ENCODE results near the gene SNAP91. TPM values are rescaled to one million over a fixed set of nuclear protein-coding genes. Genes with fewer than 3 reads are reported as not detected.
"Not testable (repeated sequence)": the region's sequence is repeated elsewhere in the genome, so short reads cannot be mapped to it uniquely, and the experiment has no call there.

The SNAP91 gene, protein sequence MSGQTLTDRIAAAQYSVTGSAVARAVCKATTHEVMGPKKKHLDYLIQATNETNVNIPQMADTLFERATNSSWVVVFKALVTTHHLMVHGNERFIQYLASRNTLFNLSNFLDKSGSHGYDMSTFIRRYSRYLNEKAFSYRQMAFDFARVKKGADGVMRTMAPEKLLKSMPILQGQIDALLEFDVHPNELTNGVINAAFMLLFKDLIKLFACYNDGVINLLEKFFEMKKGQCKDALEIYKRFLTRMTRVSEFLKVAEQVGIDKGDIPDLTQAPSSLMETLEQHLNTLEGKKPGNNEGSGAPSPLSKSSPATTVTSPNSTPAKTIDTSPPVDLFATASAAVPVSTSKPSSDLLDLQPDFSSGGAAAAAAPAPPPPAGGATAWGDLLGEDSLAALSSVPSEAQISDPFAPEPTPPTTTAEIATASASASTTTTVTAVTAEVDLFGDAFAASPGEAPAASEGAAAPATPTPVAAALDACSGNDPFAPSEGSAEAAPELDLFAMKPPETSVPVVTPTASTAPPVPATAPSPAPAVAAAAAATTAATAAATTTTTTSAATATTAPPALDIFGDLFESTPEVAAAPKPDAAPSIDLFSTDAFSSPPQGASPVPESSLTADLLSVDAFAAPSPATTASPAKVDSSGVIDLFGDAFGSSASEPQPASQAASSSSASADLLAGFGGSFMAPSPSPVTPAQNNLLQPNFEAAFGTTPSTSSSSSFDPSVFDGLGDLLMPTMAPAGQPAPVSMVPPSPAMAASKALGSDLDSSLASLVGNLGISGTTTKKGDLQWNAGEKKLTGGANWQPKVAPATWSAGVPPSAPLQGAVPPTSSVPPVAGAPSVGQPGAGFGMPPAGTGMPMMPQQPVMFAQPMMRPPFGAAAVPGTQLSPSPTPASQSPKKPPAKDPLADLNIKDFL
- total RNA-seq = not detected in 2 replicates

DNA sequence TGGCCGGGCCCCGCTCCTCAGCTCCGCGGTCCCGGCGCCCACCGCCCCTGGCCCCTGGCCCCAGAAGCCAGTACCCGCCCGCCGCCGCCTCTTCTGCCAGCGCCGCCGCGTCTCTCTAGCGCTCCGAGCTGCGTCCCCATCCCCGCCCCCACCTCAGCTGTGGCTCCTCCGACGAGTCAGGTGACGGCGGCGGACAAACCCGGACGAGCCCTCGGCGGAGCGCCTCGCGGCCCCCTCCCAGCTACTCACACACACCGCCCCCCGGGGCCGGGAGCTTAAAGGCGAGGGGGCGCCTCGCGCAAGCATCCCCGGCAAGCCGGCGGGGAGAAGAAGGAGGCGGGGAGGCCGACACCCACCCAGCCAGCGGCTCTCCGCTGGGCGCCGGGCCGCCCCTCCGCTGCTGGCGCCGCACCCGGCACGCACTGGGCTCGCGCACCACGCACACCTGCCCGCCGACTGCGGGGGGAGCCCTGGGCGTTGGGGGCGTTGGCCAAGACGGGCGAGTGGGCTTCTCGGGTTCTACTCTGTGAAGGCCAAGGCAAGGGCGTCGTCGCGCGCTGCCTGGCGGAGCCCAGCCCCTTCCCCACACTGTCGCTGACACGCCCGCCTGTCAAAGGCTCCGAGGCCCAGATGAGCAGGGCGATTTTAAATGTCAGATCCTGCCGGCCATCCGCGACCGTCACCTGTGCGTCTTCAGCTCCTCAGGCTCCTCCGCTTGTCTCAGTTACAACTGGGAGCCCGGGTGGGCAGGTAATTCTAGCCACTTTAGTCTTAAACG, at the start of gene SNAP91:
Gene SNAP91 (minus strand): TSS at position 132 of the 778 bp plus-strand sequence. CDS start 1,174 bp downstream, outside the sequence.
- no peak within 1 kb of the TSS for H3K4me3 Mint-ChIP-seq
- intact Hi-C loops (cut with micrococcal nuclease) = loop anchor here (10.0 kb wide), 1 partner anchor 1056 kb away; the partner anchor contains the start of gene TBX18
- no peak for DNase-seq (ENCODE audit: low spot score)
- no peak within 1 kb of the TSS for H3K27ac Mint-ChIP-seq
- H3K27me3 Mint-ChIP-seq (ENCODE audit: insufficient read depth) = peaks cover 36% of the 10 kb centered on the region
- peaks cover 7% of the 10 kb centered on the region for H3K9me3 Mint-ChIP-seq
- H3K4me1 Mint-ChIP-seq (ENCODE audit: low read depth) = no peaks in the 10 kb centered on the region
- H3K36me3 Mint-ChIP-seq (ENCODE audit: low read depth) = no peaks in the 10 kb centered on the region

- H3K9me3 Mint-ChIP-seq = peaks cover 9% of the 10 kb centered on the region
- H3K27me3 Mint-ChIP-seq (ENCODE audit: insufficient read depth) = no peaks in the 10 kb centered on the region
- H3K27ac Mint-ChIP-seq = no peak overlapping the region
- no peaks in the 10 kb centered on the region for H3K4me1 Mint-ChIP-seq (ENCODE audit: low read depth)
- no peak for DNase-seq (ENCODE audit: low spot score)
- intact Hi-C loops (cut with micrococcal nuclease) = no loop called here
- H3K4me3 Mint-ChIP-seq = no peak overlapping the region
- no peaks in the 10 kb centered on the region for H3K36me3 Mint-ChIP-seq (ENCODE audit: low read depth)
These were observed 49.6 kb upstream of the SNAP91 start for GRCh38 chr6:83758533-83758932.

GRCh38 chr6:83757021-83757420, 48.1 kb upstream of the SNAP91 start:
- H3K4me3 Mint-ChIP-seq = no peak overlapping the region
- H3K27me3 Mint-ChIP-seq (ENCODE audit: insufficient read depth) = no peaks in the 10 kb centered on the region
- no peak for DNase-seq (ENCODE audit: low spot score)
- H3K4me1 Mint-ChIP-seq (ENCODE audit: low read depth) = no peaks in the 10 kb centered on the region
- no peaks in the 10 kb centered on the region for H3K36me3 Mint-ChIP-seq (ENCODE audit: low read depth)
- no peak overlapping the region for H3K27ac Mint-ChIP-seq
- intact Hi-C loops (cut with micrococcal nuclease) = no loop called here
- peaks cover 9% of the 10 kb centered on the region for H3K9me3 Mint-ChIP-seq

GRCh38 chr6:83756565-83756964, 47.7 kb upstream of the SNAP91 start:
- no peak for DNase-seq (ENCODE audit: low spot score)
- Mint-ChIP-seq H3K36me3 (ENCODE audit: low read depth) (no peaks in the 10 kb centered on the region), H3K27me3 (ENCODE audit: insufficient read depth) (no peaks in the 10 kb centered on the region), H3K4me1 (ENCODE audit: low read depth) (no peaks in the 10 kb centered on the region), H3K27ac (no peak overlapping the region), H3K9me3 (peaks cover 9% of the 10 kb centered on the region), H3K4me3 (no peak overlapping the region)
- intact Hi-C loops (cut with micrococcal nuclease) = no loop called here

DNA sequence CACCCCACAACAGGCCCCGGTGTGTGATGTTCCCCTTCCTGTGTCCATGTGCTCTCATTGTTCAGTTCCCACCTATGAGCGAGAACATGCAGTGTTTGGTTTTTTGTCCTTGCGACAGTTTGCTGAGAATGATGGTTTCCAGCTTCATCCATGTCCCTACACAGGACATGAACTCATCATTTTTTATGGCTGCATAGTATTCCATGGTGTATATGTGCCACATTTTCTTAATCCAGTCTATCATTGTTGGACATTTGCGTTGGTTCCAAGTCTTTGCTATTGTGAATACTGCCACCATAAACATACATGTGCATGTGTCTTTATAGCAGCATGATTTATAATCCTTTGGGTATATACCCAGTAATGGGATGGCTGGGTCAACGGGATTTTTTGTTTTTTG, 43.5 kb upstream of the SNAP91 start:
- H3K9me3 Mint-ChIP-seq; H3K27ac Mint-ChIP-seq; H3K36me3 Mint-ChIP-seq (ENCODE audit: low read depth); H3K4me3 Mint-ChIP-seq; DNase-seq (ENCODE audit: low spot score); H3K4me1 Mint-ChIP-seq (ENCODE audit: low read depth); H3K27me3 Mint-ChIP-seq (ENCODE audit: insufficient read depth); intact Hi-C loops (cut with micrococcal nuclease): not testable (repeated sequence)

DNA sequence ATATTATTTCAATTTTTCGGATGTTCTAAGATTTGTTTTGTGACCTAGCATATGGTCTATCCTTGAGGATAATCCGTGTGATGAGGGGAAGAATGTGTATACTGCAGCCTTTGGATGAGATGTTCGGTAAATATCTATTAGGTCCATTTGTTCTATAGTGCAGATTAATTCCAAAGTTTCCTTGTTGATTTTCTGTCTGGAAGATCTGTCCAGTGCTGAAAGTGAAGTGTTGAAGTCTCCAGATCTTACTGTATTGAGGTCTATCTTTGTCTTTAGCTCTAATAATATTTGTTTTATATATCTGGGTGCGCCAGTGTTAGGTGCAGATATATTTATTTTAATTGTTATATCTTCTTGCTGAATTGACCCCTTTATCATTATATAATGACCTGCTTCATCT, 32.2 kb upstream of the SNAP91 start:
- Mint-ChIP-seq H3K9me3 (no peaks in the 10 kb centered on the region), H3K4me3 (no peak overlapping the region), H3K27me3 (ENCODE audit: insufficient read depth) (no peaks in the 10 kb centered on the region), H3K27ac (no peak overlapping the region), H3K4me1 (ENCODE audit: low read depth) (no peaks in the 10 kb centered on the region), H3K36me3 (ENCODE audit: low read depth) (no peaks in the 10 kb centered on the region)
- DNase-seq (ENCODE audit: low spot score) = no peak
- intact Hi-C loops (cut with micrococcal nuclease) = no loop called here

DNA sequence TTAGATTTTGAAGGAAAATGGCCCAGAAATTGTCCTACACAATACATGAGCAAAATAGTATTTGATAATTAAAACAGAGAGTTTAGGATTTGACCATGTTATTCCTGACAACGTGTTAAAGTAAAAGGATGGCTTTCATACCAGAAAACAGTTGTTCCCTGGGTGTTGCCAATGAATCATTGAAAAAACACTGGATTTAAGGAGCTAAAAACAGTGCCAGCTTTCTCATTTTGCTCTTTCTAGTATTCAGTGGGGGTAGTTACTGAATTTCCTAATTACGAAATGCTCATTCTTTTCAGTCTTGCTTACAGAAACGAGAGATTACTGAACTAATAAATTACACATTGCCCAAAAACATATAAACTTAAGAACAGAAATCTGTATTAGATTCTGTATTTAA, 26.6 kb upstream of the SNAP91 start:
- intact Hi-C loops (cut with micrococcal nuclease) = no loop called here
- no peaks in the 10 kb centered on the region for H3K4me1 Mint-ChIP-seq (ENCODE audit: low read depth)
- no peak overlapping the region for H3K27ac Mint-ChIP-seq
- H3K9me3 Mint-ChIP-seq = no peaks in the 10 kb centered on the region
- H3K27me3 Mint-ChIP-seq (ENCODE audit: insufficient read depth) = no peaks in the 10 kb centered on the region
- H3K36me3 Mint-ChIP-seq (ENCODE audit: low read depth) = no peaks in the 10 kb centered on the region
- DNase-seq (ENCODE audit: low spot score) = no peak
- no peak overlapping the region for H3K4me3 Mint-ChIP-seq

- H3K4me1 Mint-ChIP-seq (ENCODE audit: low read depth) = no peaks in the 10 kb centered on the region
- no peak for DNase-seq (ENCODE audit: low spot score)
- intact Hi-C loops (cut with micrococcal nuclease) = no loop called here
- H3K27ac Mint-ChIP-seq = no peak overlapping the region
- H3K36me3 Mint-ChIP-seq (ENCODE audit: low read depth) = no peaks in the 10 kb centered on the region
- H3K9me3 Mint-ChIP-seq = no peaks in the 10 kb centered on the region
- no peak overlapping the region for H3K4me3 Mint-ChIP-seq
- H3K27me3 Mint-ChIP-seq (ENCODE audit: insufficient read depth) = no peaks in the 10 kb centered on the region
These were observed 21.0 kb upstream of the SNAP91 start for GRCh38 chr6:83729871-83730270.

DNA sequence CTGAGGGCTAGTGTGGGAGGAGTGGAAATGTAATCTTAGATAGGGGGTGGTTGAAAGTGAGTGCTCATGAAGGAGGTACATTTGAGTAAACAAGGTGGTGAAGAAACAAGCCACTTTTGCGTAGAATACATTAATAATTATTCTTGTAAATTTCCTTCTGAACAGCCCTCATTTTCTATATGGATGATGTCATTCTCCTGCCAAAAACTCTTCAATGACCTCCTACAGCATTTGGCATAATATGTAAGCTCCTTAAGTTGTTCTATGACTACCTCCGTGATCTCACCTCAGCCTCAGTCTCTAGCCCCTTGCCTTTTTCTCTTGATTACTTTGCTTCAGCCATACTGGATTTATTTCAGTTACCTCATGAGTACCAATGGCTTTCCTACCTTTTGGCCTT, 14.0 kb upstream of the SNAP91 start:
- H3K4me1 Mint-ChIP-seq (ENCODE audit: low read depth) = no peaks in the 10 kb centered on the region
- no peaks in the 10 kb centered on the region for H3K27me3 Mint-ChIP-seq (ENCODE audit: insufficient read depth)
- intact Hi-C loops (cut with micrococcal nuclease) = no loop called here
- no peak for DNase-seq (ENCODE audit: low spot score)
- no peaks in the 10 kb centered on the region for H3K9me3 Mint-ChIP-seq
- H3K36me3 Mint-ChIP-seq (ENCODE audit: low read depth) = no peaks in the 10 kb centered on the region
- H3K4me3 Mint-ChIP-seq = no peak overlapping the region
- no peak overlapping the region for H3K27ac Mint-ChIP-seq

DNA sequence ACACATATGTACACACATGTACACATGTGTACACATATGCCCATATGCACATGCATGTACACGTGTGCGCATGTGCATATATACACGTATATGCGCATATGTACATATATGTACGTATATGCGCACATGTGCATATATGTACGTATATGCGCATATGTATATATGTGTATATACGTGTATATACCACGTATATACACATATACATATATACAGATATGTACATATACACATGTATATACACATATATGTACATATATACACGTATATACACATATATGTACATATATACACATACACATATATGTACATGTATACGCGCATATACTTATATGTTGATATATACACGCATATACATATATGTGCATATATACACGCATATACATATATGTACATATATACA, 8.9 kb upstream of the SNAP91 start:
- no peaks in the 10 kb centered on the region for H3K9me3 Mint-ChIP-seq
- intact Hi-C loops (cut with micrococcal nuclease) = no loop called here
- no peak overlapping the region for H3K4me3 Mint-ChIP-seq
- no peak for DNase-seq (ENCODE audit: low spot score)
- no peak overlapping the region for H3K27ac Mint-ChIP-seq
- H3K27me3 Mint-ChIP-seq (ENCODE audit: insufficient read depth) = no peaks in the 10 kb centered on the region
- no peaks in the 10 kb centered on the region for H3K36me3 Mint-ChIP-seq (ENCODE audit: low read depth)
- no peaks in the 10 kb centered on the region for H3K4me1 Mint-ChIP-seq (ENCODE audit: low read depth)

DNA sequence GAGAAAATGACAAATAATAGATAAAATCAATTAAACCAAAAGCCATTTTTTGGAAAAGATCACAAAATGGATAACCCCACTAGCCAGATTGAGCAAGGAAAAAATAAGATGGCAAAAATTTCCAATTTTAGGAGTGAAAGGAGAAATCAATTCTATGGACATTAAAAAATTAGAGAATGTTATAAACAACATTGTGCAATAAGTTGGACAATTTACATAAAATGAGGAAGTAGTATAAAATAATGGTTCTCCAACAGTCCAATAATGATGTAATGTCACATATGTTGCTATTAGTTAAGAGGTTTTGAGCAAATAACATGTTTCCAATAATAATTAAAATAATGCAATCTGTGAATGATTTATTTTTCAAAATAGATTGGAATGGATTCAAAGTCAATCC, 3.1 kb upstream of the SNAP91 start:
- Mint-ChIP-seq H3K9me3 (peaks cover 7% of the 10 kb centered on the region), H3K4me1 (ENCODE audit: low read depth) (no peaks in the 10 kb centered on the region), H3K27me3 (ENCODE audit: insufficient read depth) (peaks cover 26% of the 10 kb centered on the region), H3K36me3 (ENCODE audit: low read depth) (no peaks in the 10 kb centered on the region), H3K27ac (no peak overlapping the region), H3K4me3 (no peak overlapping the region)
- DNase-seq (ENCODE audit: low spot score) = no peak
- intact Hi-C loops (cut with micrococcal nuclease) = no loop called here

DNA sequence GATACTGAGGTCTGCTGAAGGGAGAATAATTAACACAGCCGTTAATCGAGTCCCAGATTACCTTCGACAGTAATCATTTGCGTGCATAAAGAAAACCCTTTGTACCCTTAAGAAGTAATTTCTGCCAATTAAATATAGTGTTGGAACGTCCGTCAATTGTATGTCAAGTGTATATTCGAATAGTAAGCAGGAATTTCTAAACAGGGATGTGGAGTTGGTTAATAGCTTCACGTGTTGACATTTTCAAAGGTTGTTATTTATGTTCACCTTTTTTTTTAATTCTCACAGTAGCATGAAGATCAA, 798 bp upstream of the SNAP91 start:
- Mint-ChIP-seq H3K4me1 (ENCODE audit: low read depth) (no peaks in the 10 kb centered on the region), H3K4me3 (no peak overlapping the region), H3K36me3 (ENCODE audit: low read depth) (no peaks in the 10 kb centered on the region), H3K27ac (no peak overlapping the region), H3K27me3 (ENCODE audit: insufficient read depth) (peaks cover 36% of the 10 kb centered on the region), H3K9me3 (peaks cover 7% of the 10 kb centered on the region)
- DNase-seq (ENCODE audit: low spot score) = no peak
- intact Hi-C loops (cut with micrococcal nuclease) = loop anchor here (10.0 kb wide), 1 partner anchor 1055 kb away; the partner anchor contains the start of gene TBX18
